ENCODE measurements around the gene TASL. TPM values are rescaled to one million over a fixed set of nuclear protein-coding genes. Genes with fewer than 3 reads are reported as not detected.
"Not testable (repeated sequence)": the region's sequence is repeated elsewhere in the genome, so short reads cannot be mapped to it uniquely, and the experiment has no call there.

The TASL gene
- total RNA-seq, 1 donor from 2014 or later, result not detected

GRCh38 chrX:30607155-30607554 lies 29.6 kb upstream of the TASL start:
- no peak overlapping the region for H3K27ac Mint-ChIP-seq (ENCODE audit: unreplicated experiment)
- no peaks in the 10 kb centered on the region for H3K27me3 Mint-ChIP-seq (ENCODE audit: low read depth)
- no peak overlapping the region for H3K4me3 Mint-ChIP-seq (ENCODE audit: unreplicated experiment)
- peaks cover 7% of the 10 kb centered on the region for H3K4me1 Mint-ChIP-seq (ENCODE audit: low read depth)
- DNase-seq (ENCODE audit: low spot score), result no peak
- no peaks in the 10 kb centered on the region for H3K36me3 Mint-ChIP-seq (ENCODE audit: low read depth)
- no peak for TF ChIP-seq CTCF (IDR thresholded peaks at IDR 0.05)
- no peaks in the 10 kb centered on the region for H3K9me3 Mint-ChIP-seq (ENCODE audit: low read depth)

- H3K27ac Mint-ChIP-seq (ENCODE audit: unreplicated experiment); H3K4me3 Mint-ChIP-seq (ENCODE audit: unreplicated experiment); H3K27me3 Mint-ChIP-seq (ENCODE audit: low read depth); H3K9me3 Mint-ChIP-seq (ENCODE audit: low read depth); DNase-seq (ENCODE audit: low spot score); H3K36me3 Mint-ChIP-seq (ENCODE audit: low read depth); H3K4me1 Mint-ChIP-seq (ENCODE audit: low read depth): not testable (repeated sequence)
These were observed 23.0 kb upstream of the TASL start for GRCh38 chrX:30600269-30601176.

- H3K27me3 Mint-ChIP-seq (ENCODE audit: low read depth), result no peaks in the 10 kb centered on the region
- H3K4me3 Mint-ChIP-seq (ENCODE audit: unreplicated experiment), result no peak overlapping the region
- TF ChIP-seq CTCF (IDR thresholded peaks at IDR 0.05), result no peak
- no peaks in the 10 kb centered on the region for H3K36me3 Mint-ChIP-seq (ENCODE audit: low read depth)
- H3K27ac Mint-ChIP-seq (ENCODE audit: unreplicated experiment), result no peak overlapping the region
- no peaks in the 10 kb centered on the region for H3K4me1 Mint-ChIP-seq (ENCODE audit: low read depth)
- H3K9me3 Mint-ChIP-seq (ENCODE audit: low read depth), result no peaks in the 10 kb centered on the region
- no peak for DNase-seq (ENCODE audit: low spot score)
These were observed 19.8 kb upstream of the TASL start for GRCh38 chrX:30597216-30598012.

- Mint-ChIP-seq H3K4me3 (ENCODE audit: unreplicated experiment) (no peak overlapping the region), H3K4me1 (ENCODE audit: low read depth) (no peaks in the 10 kb centered on the region)
These were observed 16.1 kb upstream of the TASL start for GRCh38 chrX:30593440-30594200.

GRCh38 chrX:30592831-30593230 lies 15.3 kb upstream of the TASL start:
- TF ChIP-seq CTCF (IDR thresholded peaks at IDR 0.05), result no peak
- Mint-ChIP-seq H3K36me3 (ENCODE audit: low read depth) (no peaks in the 10 kb centered on the region), H3K27me3 (ENCODE audit: low read depth) (peaks cover 17% of the 10 kb centered on the region), H3K9me3 (ENCODE audit: low read depth) (no peaks in the 10 kb centered on the region), H3K4me3 (ENCODE audit: unreplicated experiment) (no peak overlapping the region), H3K27ac (ENCODE audit: unreplicated experiment) (no peak overlapping the region), H3K4me1 (ENCODE audit: low read depth) (no peaks in the 10 kb centered on the region)
- no peak for DNase-seq (ENCODE audit: low spot score)

More at GRCh38 chrX:30593440-30594200, 16.1 kb upstream of the TASL start:
- no peak for TF ChIP-seq CTCF (IDR thresholded peaks at IDR 0.05)
- H3K27ac Mint-ChIP-seq (ENCODE audit: unreplicated experiment), result no peak overlapping the region
- H3K9me3 Mint-ChIP-seq (ENCODE audit: low read depth), result no peaks in the 10 kb centered on the region
- H3K27me3 Mint-ChIP-seq (ENCODE audit: low read depth), result peaks cover 17% of the 10 kb centered on the region
- H3K36me3 Mint-ChIP-seq (ENCODE audit: low read depth), result no peaks in the 10 kb centered on the region
- no peak for DNase-seq (ENCODE audit: low spot score)

Data from chondrocyte (in vitro differentiated cells).